ENCODE results near the gene ARHGAP21. TPM values are rescaled to one million over a fixed set of nuclear protein-coding genes. Genes with fewer than 3 reads are reported as not detected.

The ARHGAP21 gene
- polyA plus RNA-seq, 1 donor (not counting 4 experiments of a cell fraction or from before 2014, with no cell fraction given): 78.5 TPM

DNA sequence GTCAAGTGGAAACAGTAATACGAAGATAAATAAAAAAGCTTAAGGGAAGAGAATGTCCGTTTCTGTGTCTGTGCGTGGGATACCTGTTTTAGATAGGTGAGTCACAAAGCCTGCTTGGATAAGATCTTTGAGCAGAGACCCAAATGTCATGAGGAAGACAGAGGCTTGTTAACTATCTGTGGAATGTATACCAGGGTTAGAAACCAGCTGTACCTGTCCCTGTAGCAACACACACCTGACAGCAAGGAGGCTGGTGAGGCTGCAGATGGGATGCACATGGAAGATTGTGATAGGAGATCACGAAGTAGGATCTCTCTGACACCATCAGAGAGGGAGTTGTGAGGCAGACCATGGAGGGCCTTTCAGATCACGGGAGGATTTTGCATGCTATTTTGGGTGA lies 105.3 kb downstream of the ARHGAP21 start:
- Histone ChIP-seq H3K9ac (ENCODE audit: control insufficient read depth, extremely low read depth, insufficient read depth, low read length) (no peak overlapping the region), H3K9me3 (ENCODE audit: control insufficient read depth, low read depth, low read length) (no peaks in the 10 kb centered on the region), H3K9me1 (ENCODE audit: control insufficient read depth, extremely low read depth, insufficient read depth, low read length) (no peaks in the 10 kb centered on the region), H2AFZ (ENCODE audit: control insufficient read depth, low read length) (no peak overlapping the region), H3K36me3 (ENCODE audit: control insufficient read depth in 2 of 2, extremely low read depth in 1 of 2, insufficient read depth in 2 of 2, low read length in 2 of 2) (peaks cover 4 to 11% of the 10 kb centered on the region in 2 experiments), H3K27me3 (ENCODE audit: control insufficient read depth, extremely low read depth, insufficient read depth, low read length) (no peaks in the 10 kb centered on the region), H3K27ac (ENCODE audit: control insufficient read depth, insufficient read depth, low read length) (peak overlapping the region; percentile 4), H3K4me2 (ENCODE audit: control insufficient read depth, extremely low read depth, insufficient read depth, low read depth, low read length) (no peak overlapping the region), H4K20me1 (ENCODE audit: control insufficient read depth, extremely low read depth, insufficient read depth, low read length) (no peaks in the 10 kb centered on the region), H3K4me1 (ENCODE audit: control insufficient read depth, extremely low read depth, insufficient read depth, low read length) (peaks cover 17% of the 10 kb centered on the region), H3K79me2 (ENCODE audit: control insufficient read depth, insufficient read depth, low read length) (peaks cover 10% of the 10 kb centered on the region), H3K4me3 (ENCODE audit: control insufficient read depth in 2 of 3, extremely low read depth in 1 of 3, insufficient read depth in 2 of 3, low read depth in 1 of 3, low read length in 3 of 3) (no peak overlapping the region)
- TF ChIP-seq CTCF (optimal IDR thresholded peaks at IDR 0.05 in 1 of 3, IDR thresholded peaks at IDR 0.05 in 1 of 3, conservative IDR thresholded peaks at IDR 0.05 in 1 of 3; ENCODE audit: extremely low read depth in 1 of 3, insufficient read depth in 2 of 3, low read length in 3 of 3) (no peak), EZH2 (IDR thresholded peaks at IDR 0.05; ENCODE audit: low read length) (no peak)
- FAIRE-seq (peak; percentile 39), DNase-seq (ENCODE audit: low read depth, low spot score) (no peak)
- dilution Hi-C loops (cut with MboI; ENCODE audit: extremely low pct_ligation_motif_present, low sequenced_read_pairs): no loop called here

DNA sequence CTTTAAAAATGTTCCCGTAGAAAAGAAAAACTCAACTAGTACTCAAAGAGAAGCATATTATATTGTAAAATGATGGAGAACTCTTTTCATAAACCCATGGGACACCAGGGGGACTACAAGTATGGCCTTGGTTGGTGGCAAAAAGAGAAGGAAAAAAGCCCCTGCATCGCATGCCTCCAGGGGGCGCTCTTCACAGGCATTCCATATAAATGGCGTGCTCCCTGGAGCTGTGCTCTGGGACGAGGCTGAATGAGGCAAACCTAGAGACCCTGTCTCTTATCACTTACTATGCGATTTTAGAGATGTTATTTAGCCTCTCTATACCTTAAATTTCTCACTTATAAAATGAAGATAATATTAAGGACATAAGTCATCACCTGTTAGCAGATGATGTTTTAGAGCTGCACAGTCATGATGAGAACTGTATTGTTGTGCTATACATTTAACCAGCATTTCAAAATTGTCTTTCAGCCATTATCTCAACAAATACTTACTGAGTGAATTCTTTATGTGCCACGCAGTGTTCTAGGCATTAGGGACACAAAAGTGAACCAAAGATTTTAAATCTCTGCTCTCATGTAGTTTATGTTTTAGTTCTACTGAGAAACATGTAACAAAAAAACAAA lies 105.8 kb downstream of the ARHGAP21 start:
- dilution Hi-C loops (cut with MboI; ENCODE audit: extremely low pct_ligation_motif_present, low sequenced_read_pairs): no loop called here
- FAIRE-seq (peak; percentile 29), DNase-seq (ENCODE audit: low read depth, low spot score) (no peak)
- peaks cover 4 to 11% of the 10 kb centered on the region in 2 experiments for H3K36me3 ChIP-seq (ENCODE audit: control insufficient read depth in 2 of 2, extremely low read depth in 1 of 2, insufficient read depth in 2 of 2, low read length in 2 of 2)
- no peaks in the 10 kb centered on the region for H3K27me3 ChIP-seq (ENCODE audit: control insufficient read depth, extremely low read depth, insufficient read depth, low read length)
- TF ChIP-seq EZH2 (IDR thresholded peaks at IDR 0.05; ENCODE audit: low read length) (no peak), CTCF (optimal IDR thresholded peaks at IDR 0.05 in 1 of 3, IDR thresholded peaks at IDR 0.05 in 1 of 3, conservative IDR thresholded peaks at IDR 0.05 in 1 of 3; ENCODE audit: extremely low read depth in 1 of 3, insufficient read depth in 2 of 3, low read length in 3 of 3) (peak; percentile 83 to 89 (median 89))
- no peak overlapping the region for H3K27ac ChIP-seq (ENCODE audit: control insufficient read depth, insufficient read depth, low read length)
- H3K4me2 ChIP-seq (ENCODE audit: control insufficient read depth, extremely low read depth, insufficient read depth, low read depth, low read length): no peak overlapping the region
- H3K9ac ChIP-seq (ENCODE audit: control insufficient read depth, extremely low read depth, insufficient read depth, low read length): no peak overlapping the region
- no peak overlapping the region for H3K4me3 ChIP-seq (ENCODE audit: control insufficient read depth in 2 of 3, extremely low read depth in 1 of 3, insufficient read depth in 2 of 3, low read depth in 1 of 3, low read length in 3 of 3)
- H3K9me3 ChIP-seq (ENCODE audit: control insufficient read depth, low read depth, low read length): no peaks in the 10 kb centered on the region
- H3K9me1 ChIP-seq (ENCODE audit: control insufficient read depth, extremely low read depth, insufficient read depth, low read length): no peaks in the 10 kb centered on the region
- peaks cover 17% of the 10 kb centered on the region for H3K4me1 ChIP-seq (ENCODE audit: control insufficient read depth, extremely low read depth, insufficient read depth, low read length)
- no peak overlapping the region for H2AFZ ChIP-seq (ENCODE audit: control insufficient read depth, low read length)
- peaks cover 12% of the 10 kb centered on the region for H3K79me2 ChIP-seq (ENCODE audit: control insufficient read depth, insufficient read depth, low read length)
- H4K20me1 ChIP-seq (ENCODE audit: control insufficient read depth, extremely low read depth, insufficient read depth, low read length): no peaks in the 10 kb centered on the region
